ENCODE results near the gene PLSCR2. TPM values are rescaled to one million over a fixed set of nuclear protein-coding genes. Genes with fewer than 3 reads are reported as not detected.
"Not testable (repeated sequence)": the region's sequence is repeated elsewhere in the genome, so short reads cannot be mapped to it uniquely, and the experiment has no call there.

The PLSCR2 gene
- total RNA-seq, 1 donor from 2014 or later: not detected

DNA sequence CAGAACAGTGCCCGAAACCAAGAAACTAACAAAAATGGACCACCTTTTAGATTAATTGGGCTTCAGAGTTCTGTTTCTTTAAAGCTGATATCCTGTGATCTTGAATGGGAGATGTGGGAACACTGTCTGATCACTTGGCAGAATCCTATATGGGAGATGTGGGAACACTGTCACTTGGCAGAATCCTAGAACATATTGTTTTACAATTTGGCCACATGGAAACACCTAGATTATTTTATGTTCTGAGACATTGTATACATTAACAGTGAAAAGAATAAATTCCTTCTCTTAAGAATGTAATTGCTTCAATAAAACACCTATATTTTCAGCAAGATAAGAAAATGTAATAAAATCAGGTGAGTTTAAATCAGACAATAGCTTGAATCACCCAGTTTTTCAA lies 30.3 kb upstream of the PLSCR2 start:
- H3K27ac Mint-ChIP-seq: no peak overlapping the region
- peaks cover 42% of the 10 kb centered on the region for H3K4me1 Mint-ChIP-seq (ENCODE audit: low read depth)
- intact Hi-C loops (cut with micrococcal nuclease): no loop called here
- H3K9me3 Mint-ChIP-seq: peaks cover 5% of the 10 kb centered on the region
- H3K36me3 Mint-ChIP-seq (ENCODE audit: low read depth): peaks cover 11% of the 10 kb centered on the region
- no peak for DNase-seq (ENCODE audit: low spot score)
- H3K27me3 Mint-ChIP-seq (ENCODE audit: low read depth): no peaks in the 10 kb centered on the region
- H3K4me3 Mint-ChIP-seq (ENCODE audit: low read depth): no peak overlapping the region

DNA sequence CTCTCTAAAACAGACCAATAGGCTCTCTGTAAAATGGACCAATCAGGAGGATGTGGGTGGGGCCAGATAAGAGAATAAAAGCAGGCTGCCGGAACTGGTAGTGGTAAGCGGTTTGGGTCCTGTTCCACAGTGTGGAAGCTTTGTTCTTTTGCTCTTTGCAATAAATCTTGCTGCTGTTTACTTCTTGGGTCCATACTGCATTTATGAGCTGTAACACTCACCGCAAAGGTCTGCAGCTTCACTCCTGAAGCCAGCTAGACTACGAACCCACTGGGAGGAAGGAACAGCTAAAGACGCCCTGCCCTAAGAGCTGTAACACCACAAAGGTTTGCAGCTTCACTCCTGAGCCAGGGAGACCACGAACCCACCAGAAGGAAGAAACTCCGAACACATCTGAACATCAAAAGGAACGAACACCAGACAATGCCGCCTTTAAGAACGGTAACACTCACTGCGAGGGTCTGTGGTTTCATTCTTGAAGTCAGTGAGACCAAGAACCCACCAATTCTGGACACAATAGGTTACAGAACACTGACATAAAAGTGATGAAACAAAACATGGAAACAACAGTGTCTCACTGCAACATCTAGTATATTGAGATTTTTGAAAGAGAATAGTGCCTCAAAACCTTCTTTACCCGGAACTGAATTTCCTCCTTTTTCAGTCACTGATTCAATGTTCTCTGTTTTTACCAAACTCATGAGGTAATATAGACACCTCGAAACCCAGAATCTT lies 28.8 kb upstream of the PLSCR2 start:
- intact Hi-C loops (cut with micrococcal nuclease): no loop called here
- H3K27ac Mint-ChIP-seq: peak overlapping the region; percentile 31
- H3K4me1 Mint-ChIP-seq (ENCODE audit: low read depth): peaks cover 34% of the 10 kb centered on the region
- peak overlapping the region; percentile 54 for H3K4me3 Mint-ChIP-seq (ENCODE audit: low read depth)
- peaks cover 11% of the 10 kb centered on the region for H3K36me3 Mint-ChIP-seq (ENCODE audit: low read depth)
- H3K9me3 Mint-ChIP-seq: peaks cover 5% of the 10 kb centered on the region
- H3K27me3 Mint-ChIP-seq (ENCODE audit: low read depth): no peaks in the 10 kb centered on the region
- DNase-seq (ENCODE audit: low spot score): peak; percentile 23

DNA sequence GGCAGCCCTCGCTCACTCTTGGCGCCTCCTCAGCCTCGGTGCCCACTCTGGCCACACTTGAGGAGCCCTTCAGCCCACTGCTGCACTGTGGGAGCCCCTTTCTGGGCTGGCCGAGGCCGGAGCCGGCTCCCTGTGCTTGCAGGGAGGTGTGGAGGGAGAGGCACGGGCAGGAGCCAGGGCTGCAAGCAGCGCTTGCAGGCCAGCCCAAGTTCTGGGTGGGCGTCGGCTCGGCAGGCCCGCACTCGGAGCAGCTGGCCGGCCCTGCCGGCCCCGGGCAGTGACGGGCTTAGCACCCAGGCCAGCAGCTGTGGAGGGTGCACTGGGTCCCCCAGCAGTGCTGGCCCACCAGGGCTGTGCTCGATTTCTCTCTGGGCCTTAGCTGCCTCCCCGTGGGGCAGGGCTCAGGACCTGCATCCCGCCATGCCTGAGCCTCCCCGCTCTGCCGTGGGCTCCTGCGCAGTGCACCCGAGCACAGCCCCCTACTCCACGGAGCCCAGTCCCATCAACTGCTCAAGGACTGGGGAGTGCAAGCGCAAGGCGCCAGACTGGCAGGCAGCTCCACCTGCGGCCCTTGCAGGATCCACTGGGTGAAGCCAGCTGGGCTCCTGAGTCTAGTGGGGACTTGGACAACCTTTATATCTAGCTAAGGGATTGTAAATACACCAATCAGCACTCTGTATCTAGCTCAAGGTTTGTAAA lies 27.9 kb upstream of the PLSCR2 start:
- peaks cover 26% of the 10 kb centered on the region for H3K4me1 Mint-ChIP-seq (ENCODE audit: low read depth)
- H3K27me3 Mint-ChIP-seq (ENCODE audit: low read depth); intact Hi-C loops (cut with micrococcal nuclease); H3K27ac Mint-ChIP-seq; H3K36me3 Mint-ChIP-seq (ENCODE audit: low read depth); H3K9me3 Mint-ChIP-seq; H3K4me3 Mint-ChIP-seq (ENCODE audit: low read depth); DNase-seq (ENCODE audit: low spot score): not testable (repeated sequence)

DNA sequence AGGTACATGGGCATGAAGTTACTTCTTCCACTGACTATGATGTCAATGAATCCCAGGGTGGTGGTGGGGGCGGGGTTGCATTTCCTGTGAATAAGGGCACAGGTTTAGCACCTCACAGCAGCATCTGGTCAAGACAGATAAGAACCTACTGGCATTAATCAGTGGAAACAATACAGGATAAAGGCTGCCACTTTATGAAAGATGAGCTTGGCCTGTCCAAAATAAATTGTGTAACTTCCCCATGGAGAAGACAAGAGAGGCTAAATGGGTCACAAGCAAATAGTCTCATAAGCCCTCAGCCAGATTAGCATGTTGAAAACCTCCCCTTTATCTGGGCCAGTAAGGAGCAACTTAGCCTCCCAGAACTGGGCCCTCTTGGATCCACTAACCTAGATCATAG lies 27.4 kb upstream of the PLSCR2 start:
- Mint-ChIP-seq H3K27me3 (ENCODE audit: low read depth) (peaks cover 6% of the 10 kb centered on the region), H3K36me3 (ENCODE audit: low read depth) (peaks cover 6% of the 10 kb centered on the region), H3K4me1 (ENCODE audit: low read depth) (peaks cover 23% of the 10 kb centered on the region), H3K27ac (no peak overlapping the region), H3K9me3 (peaks cover 9% of the 10 kb centered on the region), H3K4me3 (ENCODE audit: low read depth) (no peak overlapping the region)
- no peak for DNase-seq (ENCODE audit: low spot score)
- intact Hi-C loops (cut with micrococcal nuclease): no loop called here

DNA sequence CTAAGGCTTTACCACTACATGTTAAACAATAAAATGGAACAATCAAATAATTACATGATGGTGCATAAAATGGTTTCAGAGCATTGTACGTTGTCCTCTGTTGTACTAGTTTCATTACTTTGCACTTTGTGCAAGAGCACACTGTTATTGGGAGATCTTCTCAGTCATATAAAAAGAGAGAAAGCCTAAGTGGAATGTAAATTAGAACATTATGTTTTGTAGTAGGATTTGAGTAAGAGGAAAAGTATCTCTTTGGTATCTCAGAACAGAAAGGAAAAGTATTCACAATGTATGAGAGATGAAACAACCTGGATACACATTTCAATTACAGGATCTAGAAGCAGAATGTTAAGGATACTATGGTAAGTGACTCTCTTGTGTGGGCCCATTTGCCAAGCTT lies 26.9 kb upstream of the PLSCR2 start:
- peaks cover 20% of the 10 kb centered on the region for H3K4me1 Mint-ChIP-seq (ENCODE audit: low read depth)
- no peak overlapping the region for H3K4me3 Mint-ChIP-seq (ENCODE audit: low read depth)
- H3K27me3 Mint-ChIP-seq (ENCODE audit: low read depth): peaks cover 6% of the 10 kb centered on the region
- peaks cover 6% of the 10 kb centered on the region for H3K36me3 Mint-ChIP-seq (ENCODE audit: low read depth)
- H3K27ac Mint-ChIP-seq: no peak overlapping the region
- intact Hi-C loops (cut with micrococcal nuclease): no loop called here
- peaks cover 9% of the 10 kb centered on the region for H3K9me3 Mint-ChIP-seq
- DNase-seq (ENCODE audit: low spot score): no peak

DNA sequence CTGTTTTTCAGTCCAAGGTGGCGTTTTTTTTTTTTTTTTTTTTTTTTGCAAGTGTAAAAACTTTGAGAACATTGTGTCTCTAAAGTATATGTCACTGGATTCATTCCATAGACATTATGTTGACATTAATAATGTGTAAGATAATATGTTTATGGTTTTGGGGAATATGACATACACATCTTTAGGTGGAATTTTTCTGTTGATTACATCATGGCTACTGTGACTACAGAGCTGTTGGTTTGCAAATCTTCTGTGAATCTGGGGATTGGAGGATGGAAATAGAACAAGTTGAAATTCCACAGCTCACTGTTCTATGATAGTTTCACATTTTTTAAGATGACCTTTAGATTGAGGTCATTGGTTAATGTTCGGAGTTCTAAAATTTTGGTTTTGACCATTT lies 24.4 kb upstream of the PLSCR2 start:
- Mint-ChIP-seq H3K9me3 (peaks cover 9% of the 10 kb centered on the region), H3K27ac (no peak overlapping the region), H3K27me3 (ENCODE audit: low read depth) (peaks cover 10% of the 10 kb centered on the region), H3K4me3 (ENCODE audit: low read depth) (no peak overlapping the region), H3K4me1 (ENCODE audit: low read depth) (peaks cover 20% of the 10 kb centered on the region), H3K36me3 (ENCODE audit: low read depth) (peaks cover 6% of the 10 kb centered on the region)
- no peak for DNase-seq (ENCODE audit: low spot score)
- intact Hi-C loops (cut with micrococcal nuclease): no loop called here

DNA sequence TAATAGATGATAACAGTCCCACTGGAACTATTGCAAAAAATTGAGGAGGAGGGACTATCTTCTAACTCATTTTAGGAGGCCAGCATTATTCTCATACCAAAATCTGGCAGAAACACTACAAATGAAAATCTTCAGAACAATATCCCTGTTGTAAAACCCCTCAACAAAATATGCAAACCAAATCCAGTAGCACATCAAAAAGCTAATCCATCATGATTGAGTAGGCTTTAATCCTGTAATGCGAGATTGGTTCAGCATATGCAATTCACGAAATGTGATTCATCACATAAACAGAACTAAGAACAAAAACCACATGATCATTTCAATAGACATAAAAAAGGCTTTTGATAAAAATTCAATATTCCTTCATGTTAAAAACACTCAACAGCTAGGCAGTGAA lies 23.9 kb upstream of the PLSCR2 start:
- intact Hi-C loops (cut with micrococcal nuclease): no loop called here
- peaks cover 9% of the 10 kb centered on the region for H3K9me3 Mint-ChIP-seq
- H3K4me1 Mint-ChIP-seq (ENCODE audit: low read depth): peaks cover 17% of the 10 kb centered on the region
- no peak overlapping the region for H3K27ac Mint-ChIP-seq
- no peak overlapping the region for H3K4me3 Mint-ChIP-seq (ENCODE audit: low read depth)
- H3K36me3 Mint-ChIP-seq (ENCODE audit: low read depth): peaks cover 6% of the 10 kb centered on the region
- DNase-seq (ENCODE audit: low spot score): no peak
- H3K27me3 Mint-ChIP-seq (ENCODE audit: low read depth): peaks cover 10% of the 10 kb centered on the region

DNA sequence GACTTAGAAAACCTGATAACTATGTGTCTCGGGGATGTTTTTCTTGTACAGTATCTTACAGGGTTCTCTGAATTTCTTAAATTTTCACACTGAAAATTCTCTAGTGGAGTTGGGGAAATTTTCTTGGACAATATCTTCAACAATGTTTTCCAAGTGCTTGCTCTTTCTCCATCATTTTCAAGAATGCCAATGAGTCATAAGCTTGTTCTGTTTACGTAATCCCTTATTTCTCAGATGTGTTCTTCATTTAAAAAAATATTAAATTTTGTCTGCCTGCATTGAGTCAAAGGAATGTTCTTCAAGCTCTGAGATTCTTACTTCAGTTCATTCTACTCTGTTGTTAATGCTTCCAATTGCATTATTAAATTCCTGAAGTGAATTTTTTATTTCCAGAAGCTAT lies 21.9 kb upstream of the PLSCR2 start:
- Mint-ChIP-seq H3K4me3 (ENCODE audit: low read depth) (no peak overlapping the region), H3K27me3 (ENCODE audit: low read depth) (peaks cover 10% of the 10 kb centered on the region), H3K4me1 (ENCODE audit: low read depth) (peaks cover 7% of the 10 kb centered on the region), H3K27ac (no peak overlapping the region), H3K36me3 (ENCODE audit: low read depth) (no peaks in the 10 kb centered on the region), H3K9me3 (peaks cover 4% of the 10 kb centered on the region)
- intact Hi-C loops (cut with micrococcal nuclease): no loop called here
- DNase-seq (ENCODE audit: low spot score): no peak

DNA sequence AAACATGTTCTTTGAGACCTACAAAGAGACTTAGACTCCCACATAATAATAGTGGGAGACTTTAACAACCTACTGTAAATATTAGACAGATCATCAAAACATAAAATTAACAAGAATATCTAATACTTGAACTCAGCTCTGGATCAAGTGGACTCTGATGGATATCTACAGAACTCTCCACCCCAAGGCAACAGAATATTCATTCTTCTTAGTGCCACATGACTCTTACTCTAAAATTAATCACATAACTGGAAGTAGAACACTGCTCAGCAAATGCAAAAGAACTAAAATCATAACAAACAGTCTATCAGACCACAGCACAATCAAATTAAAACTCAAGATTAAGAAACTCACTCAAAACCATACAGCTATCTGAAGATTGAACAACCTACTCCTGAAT lies 15.9 kb upstream of the PLSCR2 start:
- Mint-ChIP-seq H3K9me3 (peaks cover 20% of the 10 kb centered on the region), H3K36me3 (ENCODE audit: low read depth) (no peaks in the 10 kb centered on the region), H3K27ac (no peak overlapping the region), H3K27me3 (ENCODE audit: low read depth) (peaks cover 17% of the 10 kb centered on the region), H3K4me1 (ENCODE audit: low read depth) (no peaks in the 10 kb centered on the region), H3K4me3 (ENCODE audit: low read depth) (no peak overlapping the region)
- intact Hi-C loops (cut with micrococcal nuclease): no loop called here
- DNase-seq (ENCODE audit: low spot score): no peak

DNA sequence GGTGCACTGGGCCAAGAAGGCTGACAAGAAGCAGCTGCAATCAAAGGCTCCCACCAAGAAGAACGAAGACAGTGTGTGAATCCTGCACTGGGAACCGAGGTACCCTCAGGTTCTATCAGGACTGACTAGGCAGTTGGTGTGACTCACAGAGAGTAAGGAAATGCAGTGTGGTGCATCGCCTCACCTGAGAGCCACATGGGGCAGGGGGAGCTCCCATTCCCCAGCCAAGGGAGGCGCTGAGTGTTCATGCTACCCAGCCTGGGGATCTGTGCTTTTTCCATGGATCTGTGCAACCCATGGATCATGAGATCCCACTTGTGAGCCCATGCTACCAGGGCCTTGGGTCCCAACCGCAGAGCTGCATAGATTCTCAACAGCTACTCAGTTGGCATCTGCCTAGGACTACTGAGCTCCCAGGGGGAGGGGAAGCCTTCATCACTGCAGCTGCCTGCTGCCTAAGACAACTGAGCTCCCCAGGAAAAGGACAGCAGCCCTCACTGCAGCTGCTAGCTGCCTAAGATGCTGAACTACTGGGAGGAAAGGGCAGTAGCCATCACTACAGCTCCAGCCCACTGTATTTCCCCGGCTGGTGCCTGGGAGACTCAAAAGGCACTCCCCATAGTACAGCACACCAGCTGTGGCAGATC lies 6.9 kb upstream of the PLSCR2 start:
- Mint-ChIP-seq H3K9me3 (peaks cover 9% of the 10 kb centered on the region), H3K27me3 (ENCODE audit: low read depth) (peaks cover 20% of the 10 kb centered on the region), H3K4me1 (ENCODE audit: low read depth) (peaks cover 4% of the 10 kb centered on the region), H3K36me3 (ENCODE audit: low read depth) (no peaks in the 10 kb centered on the region), H3K4me3 (ENCODE audit: low read depth) (no peak overlapping the region), H3K27ac (no peak overlapping the region)
- intact Hi-C loops (cut with micrococcal nuclease): no loop called here
- DNase-seq (ENCODE audit: low spot score): no peak

DNA sequence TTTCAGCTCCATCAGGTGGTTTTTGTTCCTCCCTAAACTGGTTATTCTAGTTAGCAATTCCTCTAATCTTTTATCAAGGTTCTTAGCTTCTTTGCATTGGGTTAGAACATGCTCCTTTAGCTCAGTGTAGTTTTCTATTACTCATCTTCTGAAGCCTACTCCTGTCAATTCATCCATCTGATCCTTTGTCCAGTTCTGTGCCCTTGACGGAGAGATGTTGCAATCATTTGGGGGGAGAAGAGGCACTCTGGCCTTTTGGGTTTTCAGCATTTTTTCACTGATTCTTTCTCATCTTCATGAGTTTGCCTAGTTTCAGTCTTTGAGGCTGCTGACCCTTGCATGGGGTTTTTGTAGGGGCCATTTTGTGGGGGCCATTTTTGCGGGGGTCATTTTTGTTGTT lies 5.6 kb upstream of the PLSCR2 start:
- H3K4me1 Mint-ChIP-seq (ENCODE audit: low read depth); DNase-seq (ENCODE audit: low spot score); intact Hi-C loops (cut with micrococcal nuclease); H3K27ac Mint-ChIP-seq; H3K9me3 Mint-ChIP-seq; H3K36me3 Mint-ChIP-seq (ENCODE audit: low read depth); H3K4me3 Mint-ChIP-seq (ENCODE audit: low read depth): not testable (repeated sequence)
- peaks cover 16% of the 10 kb centered on the region for H3K27me3 Mint-ChIP-seq (ENCODE audit: low read depth)

DNA sequence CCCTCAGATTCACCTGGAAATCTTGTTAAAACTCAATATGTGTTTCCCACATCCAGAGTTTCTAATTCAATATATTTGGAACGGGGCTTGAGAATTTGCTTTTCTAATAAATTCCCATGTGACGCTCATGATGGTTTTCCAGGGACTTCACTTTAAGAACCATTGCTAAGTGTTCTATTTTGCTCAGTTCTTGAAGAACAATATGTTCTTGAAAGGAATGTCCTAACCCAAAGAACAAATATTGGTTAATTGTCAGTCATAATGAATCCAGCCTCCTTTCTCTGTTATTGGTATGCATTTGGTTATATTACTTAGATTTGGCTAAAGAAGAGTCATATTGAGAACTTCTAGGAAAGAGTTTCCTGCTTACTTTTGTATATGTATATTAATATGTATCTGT lies 4.4 kb upstream of the PLSCR2 start:
- no peaks in the 10 kb centered on the region for H3K9me3 Mint-ChIP-seq
- no peak overlapping the region for H3K4me3 Mint-ChIP-seq (ENCODE audit: low read depth)
- DNase-seq (ENCODE audit: low spot score): no peak
- H3K27ac Mint-ChIP-seq: no peak overlapping the region
- H3K27me3 Mint-ChIP-seq (ENCODE audit: low read depth): peaks cover 9% of the 10 kb centered on the region
- H3K36me3 Mint-ChIP-seq (ENCODE audit: low read depth): no peaks in the 10 kb centered on the region
- intact Hi-C loops (cut with micrococcal nuclease): no loop called here
- peaks cover 7% of the 10 kb centered on the region for H3K4me1 Mint-ChIP-seq (ENCODE audit: low read depth)

DNA sequence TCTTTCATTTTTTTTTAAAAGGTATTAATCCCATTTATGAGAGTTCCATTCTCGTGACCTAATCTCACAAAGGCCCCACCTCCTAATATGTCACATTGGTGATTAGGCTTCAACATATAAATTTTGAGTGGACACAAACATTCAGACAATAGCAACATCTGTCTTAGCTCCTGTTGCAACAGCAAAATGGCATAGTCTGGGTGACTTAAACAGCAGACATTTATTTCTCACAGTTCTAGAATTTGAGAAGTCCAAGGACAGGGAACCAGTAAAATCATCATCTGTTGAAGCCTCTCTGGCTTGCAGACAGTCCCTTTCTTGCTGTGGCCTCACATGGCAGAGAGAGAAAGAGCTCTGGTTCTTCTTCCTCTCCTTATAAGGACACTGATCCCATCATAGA lies 3.2 kb upstream of the PLSCR2 start:
- no peak overlapping the region for H3K4me3 Mint-ChIP-seq (ENCODE audit: low read depth)
- H3K36me3 Mint-ChIP-seq (ENCODE audit: low read depth): no peaks in the 10 kb centered on the region
- H3K4me1 Mint-ChIP-seq (ENCODE audit: low read depth): peaks cover 7% of the 10 kb centered on the region

More for the DNA sequence above, 3.2 kb upstream of the PLSCR2 start:
- intact Hi-C loops (cut with micrococcal nuclease): no loop called here
- no peaks in the 10 kb centered on the region for H3K9me3 Mint-ChIP-seq
- no peak overlapping the region for H3K27ac Mint-ChIP-seq
- peaks cover 5% of the 10 kb centered on the region for H3K27me3 Mint-ChIP-seq (ENCODE audit: low read depth)
- DNase-seq (ENCODE audit: low spot score): no peak

Measured in activated T-helper 2 cell treated with anti-CD3 and anti-CD28 coated beads, Interferon-gamma antibody, Interleukin-2, Interleukin-4, amounts not matched to agents 10 μg/mL and 5 μg/mL and 100 μg/mL, durations not matched to agents 14 hours and 24 hours and 36 hours (primary cell).